Eye (tissue), 1 donor: Measurements from ENCODE around the gene FAM83F.

Experiments used
- DNase-seq: peaks from one replicate; pipeline ENCODE4 v3.0.0-alpha.2; 2015

The FAM83F gene

DNA sequence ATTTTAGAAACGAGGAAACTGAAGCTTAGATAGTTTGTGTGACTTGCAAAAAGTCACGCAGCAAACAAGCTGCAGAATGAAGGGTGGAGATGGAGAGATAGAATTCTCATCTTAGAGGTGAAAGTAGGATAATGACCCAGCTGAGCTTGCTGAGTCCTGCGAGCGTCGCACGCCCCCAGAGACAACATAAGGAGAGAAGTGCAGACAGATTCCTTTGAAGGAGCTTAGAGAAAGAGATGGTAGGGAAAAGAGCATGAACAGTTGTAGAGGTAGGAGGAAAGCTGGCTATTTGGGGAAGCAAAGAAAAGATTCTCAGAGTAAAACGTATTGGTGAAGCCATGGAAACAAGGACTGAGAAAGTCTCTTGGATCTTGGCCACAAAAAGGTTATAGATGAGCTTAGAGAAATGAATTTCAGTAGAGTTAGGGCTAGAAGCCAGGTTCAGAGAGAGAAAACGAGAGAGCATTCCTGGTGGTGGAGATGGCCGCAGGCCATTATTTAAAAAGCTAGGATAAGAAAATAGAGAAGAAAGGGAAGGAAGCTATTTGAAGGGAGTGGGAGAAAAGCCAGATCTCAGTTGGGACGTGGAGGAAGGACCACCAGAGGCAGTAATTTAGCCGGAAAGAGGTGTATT lies 44.8 kb downstream of the FAM83F start:
- DNase-seq = peak; percentile 37

DNA sequence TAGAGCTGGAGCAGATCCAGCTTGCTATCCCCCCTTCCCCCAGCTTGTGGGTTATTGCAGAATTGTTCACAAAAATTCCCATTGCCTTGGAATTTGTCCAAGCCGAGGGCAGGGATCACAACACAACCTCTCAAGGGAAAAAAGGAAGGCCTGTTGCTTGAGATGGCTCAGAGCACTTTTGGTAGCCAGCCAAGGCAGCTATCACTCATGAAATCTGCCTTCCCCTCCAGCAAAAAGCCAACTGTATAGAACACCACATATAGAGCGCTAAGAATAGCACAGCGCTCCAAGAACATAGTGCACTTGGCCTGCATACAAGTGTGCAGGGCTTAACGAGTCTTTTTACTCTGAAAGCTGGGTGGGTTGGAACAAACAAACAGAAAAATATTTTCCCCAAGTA lies 46.2 kb downstream of the FAM83F start:
- DNase-seq = peak; percentile 85

DNA sequence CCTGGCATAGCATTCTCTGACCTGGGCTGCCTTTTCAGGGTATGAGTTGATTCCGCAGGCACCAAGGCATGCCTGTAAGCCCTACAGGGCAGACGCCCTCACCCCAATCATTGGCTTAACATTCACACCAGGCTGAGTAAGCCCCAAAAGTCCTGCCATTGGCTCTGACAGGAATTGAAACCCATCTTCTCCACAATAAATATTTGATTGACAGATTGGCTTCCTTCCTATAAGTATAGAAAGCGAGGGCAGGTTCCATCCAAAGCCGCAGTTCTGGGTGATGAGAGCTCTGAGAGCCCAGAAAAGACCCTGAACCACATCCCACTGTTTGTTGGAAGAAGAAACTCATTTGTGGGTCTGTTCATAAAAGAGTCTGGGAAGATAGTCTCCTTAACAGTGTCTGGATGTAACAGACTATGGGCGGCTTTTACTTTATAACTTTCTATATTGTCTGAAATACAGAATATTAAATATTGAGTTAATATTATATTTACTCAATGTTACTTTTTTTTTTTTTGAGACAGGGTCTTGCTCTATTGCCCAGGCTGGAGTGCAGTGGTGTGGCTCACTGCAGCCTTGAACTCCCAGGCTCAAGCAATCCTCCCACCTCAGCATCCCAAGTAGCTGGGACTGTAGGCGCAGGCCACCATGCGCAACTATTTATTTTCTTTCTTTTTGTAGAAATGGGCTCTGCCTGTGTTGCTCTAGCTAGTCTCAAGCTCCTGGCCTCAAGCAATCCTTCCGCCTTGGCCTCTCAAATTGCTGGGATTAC lies 46.8 kb downstream of the FAM83F start:
- no peak for DNase-seq

DNA sequence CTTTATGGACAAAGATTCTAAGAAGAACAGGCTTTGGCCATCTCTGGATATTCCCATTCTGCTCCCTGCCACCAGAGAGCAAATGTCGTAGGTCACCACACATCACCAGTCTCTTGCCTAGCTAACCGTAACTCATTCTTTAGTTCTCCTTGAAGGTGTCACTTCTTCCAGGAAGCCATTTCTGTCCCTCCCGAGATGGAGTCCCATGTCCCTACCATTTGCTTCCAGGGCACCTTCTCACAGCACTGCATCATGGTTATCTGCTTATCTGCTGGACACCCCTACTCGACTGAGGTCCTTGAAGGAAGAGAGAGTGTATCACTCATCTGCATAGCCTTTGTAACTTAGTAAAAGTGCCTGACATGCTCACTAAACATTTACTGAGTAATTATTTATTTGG lies 47.6 kb downstream of the FAM83F start:
- DNase-seq = no peak

- no peak for DNase-seq
Observed at GRCh38 chr22:40043081-40043480, 48.3 kb downstream of the FAM83F start.

- DNase-seq = no peak
Observed at GRCh38 chr22:40043793-40044101, 49.0 kb downstream of the FAM83F start.

DNA sequence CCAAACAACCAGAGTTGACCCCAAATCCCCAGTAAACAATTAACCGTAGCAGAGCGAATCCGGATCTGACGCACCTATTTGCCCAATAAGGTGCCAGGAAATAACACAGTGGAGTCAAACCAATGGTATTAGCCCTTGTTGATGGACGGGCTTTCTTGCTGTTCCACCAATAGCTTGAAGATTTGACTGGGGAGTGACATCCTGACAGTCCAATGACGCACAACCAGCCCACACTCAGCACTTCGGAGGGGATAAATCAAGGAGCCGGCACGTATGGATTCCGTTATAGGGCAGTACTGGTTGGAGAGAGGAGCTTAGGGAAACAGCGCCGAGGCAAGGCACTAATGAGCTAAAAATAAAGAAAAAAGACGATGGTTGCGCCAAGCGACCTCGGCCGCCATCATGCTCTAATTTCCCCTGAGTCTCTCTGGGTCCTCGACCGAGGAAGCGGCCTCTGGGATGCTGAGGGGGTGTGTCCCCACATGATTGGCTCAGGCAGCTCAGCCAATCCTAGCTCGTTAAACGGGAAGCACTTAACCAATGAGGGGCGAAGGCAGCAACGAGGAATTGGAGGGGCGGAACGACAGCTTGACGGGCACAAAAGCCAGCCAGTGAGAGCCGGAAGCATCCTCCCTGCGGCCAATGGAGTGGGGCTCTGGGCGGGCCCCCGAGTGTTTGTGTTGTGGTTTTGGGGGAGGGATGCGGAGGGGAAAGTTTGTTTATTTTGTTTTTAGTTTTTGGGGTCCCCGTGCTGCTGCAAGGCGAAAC lies 49.5 kb downstream of the FAM83F start:
- peak; percentile 100 for DNase-seq

GRCh38 chr22:40044870-40045834 lies 50.4 kb downstream of the FAM83F start:
- peak; percentile 72 for DNase-seq

DNA sequence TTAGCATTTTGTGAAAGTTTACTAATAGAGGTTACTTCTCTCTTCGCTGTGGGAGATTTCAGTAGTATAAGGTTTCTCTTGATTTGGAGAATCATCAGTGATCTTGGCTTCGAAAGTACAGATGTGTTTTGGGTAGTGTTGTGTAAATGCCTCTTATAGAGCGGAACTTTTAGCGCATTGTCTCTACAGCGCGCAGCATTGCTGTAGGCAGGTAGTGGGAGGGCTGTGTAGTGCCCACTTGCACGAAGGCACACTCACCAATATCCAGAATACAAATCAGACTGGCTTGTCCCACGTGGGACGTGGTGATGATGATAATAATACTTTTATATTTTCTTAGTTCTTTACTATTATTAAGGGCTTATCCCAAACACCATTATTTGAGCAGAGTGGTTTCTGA lies 51.4 kb downstream of the FAM83F start:
- no peak for DNase-seq

- DNase-seq = no peak
Observed at GRCh38 chr22:40050258-40050657, 55.5 kb downstream of the FAM83F start.

DNA sequence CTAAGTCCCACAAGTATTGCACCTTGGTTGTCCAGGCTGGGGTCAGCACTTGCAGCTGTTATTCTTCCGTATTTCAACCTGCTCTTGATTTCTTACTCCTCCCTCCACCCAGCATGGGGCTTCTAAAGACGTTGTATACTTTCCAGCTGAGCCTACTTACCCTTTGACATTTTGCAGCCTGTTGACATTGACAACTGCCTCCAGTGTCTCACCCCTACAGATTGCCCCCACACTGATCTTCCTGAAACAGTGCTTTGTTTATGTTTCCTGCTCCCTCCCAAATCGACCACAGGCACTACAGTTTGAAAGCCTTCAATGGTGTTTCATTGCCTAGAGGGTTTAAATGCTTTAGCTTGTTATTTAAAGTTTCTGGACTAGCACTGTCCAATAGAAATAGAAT lies 56.6 kb downstream of the FAM83F start:
- no peak for DNase-seq

- DNase-seq = no peak
Observed at GRCh38 chr22:40053460-40053859, 58.7 kb downstream of the FAM83F start.

DNA sequence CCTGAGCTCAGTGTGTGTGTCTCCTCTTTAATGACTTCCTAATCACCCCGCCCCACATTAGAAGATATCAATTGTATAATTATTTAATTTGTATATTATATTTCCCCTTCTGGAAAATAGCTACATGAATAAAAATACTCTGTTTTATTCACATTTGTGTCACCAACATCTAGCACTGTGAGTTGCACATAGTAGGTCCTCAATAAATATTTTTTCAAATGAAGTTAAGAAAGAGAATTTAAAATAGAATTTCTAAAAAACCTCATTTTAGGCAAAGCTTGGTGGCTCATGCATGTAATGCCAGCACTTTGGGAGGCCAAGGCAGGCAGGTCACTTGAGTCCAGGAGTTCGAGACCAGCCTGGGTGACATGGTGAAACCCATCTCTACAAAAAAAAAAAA lies 59.7 kb downstream of the FAM83F start:
- DNase-seq = no peak

DNA sequence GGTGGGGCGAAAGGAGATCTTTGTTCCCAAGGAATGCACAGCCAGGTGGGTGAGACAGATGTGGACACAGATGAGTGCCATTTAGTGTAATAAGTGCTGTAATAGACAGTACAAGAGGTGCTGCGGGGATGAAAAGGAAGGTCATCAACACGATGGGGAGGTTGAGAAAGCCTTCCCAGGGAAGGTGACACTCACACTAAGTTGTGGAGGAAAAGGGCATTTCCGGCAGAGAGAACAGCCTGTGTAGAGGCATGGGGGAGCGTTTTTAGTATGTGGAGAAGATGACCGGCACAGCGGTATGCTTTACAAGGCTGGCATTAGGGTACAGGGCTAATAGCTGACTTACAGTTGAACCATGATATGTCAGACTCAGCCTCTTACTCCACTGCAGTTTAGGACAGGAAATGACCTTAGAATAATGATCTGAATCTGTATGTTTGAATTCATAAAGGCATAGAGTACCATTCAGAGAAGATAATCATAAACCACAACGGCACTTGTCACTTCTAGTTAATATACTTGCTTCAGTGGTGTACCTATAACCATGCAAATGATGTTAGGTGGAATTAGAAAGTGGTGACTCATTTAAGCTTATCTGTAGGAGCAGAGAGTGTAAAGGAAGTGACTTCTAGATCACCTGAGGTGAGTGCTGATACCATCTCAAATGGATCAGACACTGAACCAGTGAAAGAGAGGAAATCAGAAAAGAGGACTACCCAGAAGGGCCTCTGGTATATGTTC lies 60.6 kb downstream of the FAM83F start:
- no peak for DNase-seq

DNA sequence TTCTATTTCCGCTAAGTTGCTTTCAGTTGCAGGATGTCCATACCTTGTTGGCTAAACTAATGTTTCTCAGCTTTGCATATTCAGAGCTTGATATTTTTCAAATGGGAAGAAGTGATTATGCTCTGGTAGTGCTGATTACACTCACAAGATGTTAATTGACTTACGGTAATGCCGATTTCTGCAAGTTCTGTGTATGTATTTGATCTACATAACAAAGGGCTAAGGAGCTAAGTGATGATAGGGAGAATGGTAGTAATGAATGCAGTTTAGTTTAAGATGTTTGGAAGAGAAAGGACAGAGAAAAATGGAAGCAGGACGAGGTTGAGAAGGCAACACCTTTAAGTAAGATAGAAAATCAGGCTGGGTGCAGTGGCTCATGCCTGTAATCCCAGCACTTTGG lies 61.4 kb downstream of the FAM83F start:
- DNase-seq = no peak

DNA sequence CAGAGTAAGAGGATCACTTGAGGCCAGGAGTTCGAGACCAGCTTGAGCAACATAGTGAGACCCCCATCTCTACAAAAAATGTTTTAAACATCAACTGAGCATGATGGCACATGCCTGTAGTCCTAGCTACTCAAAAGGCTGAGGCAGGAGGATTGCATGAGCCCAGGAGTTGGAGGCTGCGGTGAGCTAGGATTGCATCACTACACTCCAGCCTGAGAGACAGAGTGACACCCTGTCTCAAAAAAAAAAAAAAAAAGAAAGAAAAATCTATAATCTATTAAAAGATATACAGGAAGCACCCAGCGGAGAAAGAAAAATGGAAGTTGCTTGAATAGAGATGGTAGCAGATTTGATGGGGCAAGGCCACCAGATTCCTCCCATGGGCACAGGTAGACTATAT lies 61.8 kb downstream of the FAM83F start:
- DNase-seq = no peak

DNA sequence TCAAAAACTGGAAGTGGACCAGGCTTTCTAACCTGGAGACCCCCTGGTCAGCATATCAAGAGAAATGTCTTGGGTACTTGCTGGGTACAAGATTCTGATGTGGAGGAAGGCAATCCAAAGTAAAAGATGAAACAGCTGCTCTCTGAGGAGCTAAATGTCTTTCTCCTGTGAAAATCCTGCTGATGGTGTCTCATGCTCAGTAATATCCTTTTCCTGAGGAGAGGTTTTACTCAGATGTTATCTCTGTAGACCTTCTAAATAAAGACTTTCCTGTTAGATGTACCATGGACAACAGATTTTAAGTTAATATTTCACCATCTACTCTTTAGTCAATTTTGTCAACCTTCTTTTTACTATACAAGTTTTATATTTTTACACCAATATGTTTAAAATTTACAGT lies 62.9 kb downstream of the FAM83F start:
- no peak for DNase-seq

DNA sequence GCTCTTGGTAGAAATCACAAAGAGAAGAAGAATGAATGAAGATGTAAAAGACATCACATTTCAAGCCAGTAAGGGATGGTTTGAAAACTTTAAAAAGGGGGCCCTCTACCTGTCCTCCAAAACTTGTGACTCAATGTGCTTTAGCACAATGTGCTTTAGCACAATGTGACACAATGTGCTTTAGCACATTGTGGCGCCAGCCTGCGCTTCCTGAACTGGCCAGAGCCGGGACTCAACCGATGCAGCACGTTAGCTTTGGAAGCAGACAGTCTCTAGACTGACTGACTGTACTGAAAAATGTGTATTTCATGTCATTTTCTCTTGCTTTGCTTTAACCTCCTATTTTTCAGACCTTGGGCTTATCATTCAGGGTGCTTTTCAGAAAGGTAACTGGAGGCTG lies 63.5 kb downstream of the FAM83F start:
- DNase-seq = no peak

GRCh38 chr22:40065981-40066380 lies 71.2 kb downstream of the FAM83F start:
- no peak for DNase-seq

- no peak for DNase-seq
Observed at GRCh38 chr22:40067639-40068038, 72.9 kb downstream of the FAM83F start.

- DNase-seq = no peak
Observed at GRCh38 chr22:40070701-40071100, 75.9 kb downstream of the FAM83F start.

DNA sequence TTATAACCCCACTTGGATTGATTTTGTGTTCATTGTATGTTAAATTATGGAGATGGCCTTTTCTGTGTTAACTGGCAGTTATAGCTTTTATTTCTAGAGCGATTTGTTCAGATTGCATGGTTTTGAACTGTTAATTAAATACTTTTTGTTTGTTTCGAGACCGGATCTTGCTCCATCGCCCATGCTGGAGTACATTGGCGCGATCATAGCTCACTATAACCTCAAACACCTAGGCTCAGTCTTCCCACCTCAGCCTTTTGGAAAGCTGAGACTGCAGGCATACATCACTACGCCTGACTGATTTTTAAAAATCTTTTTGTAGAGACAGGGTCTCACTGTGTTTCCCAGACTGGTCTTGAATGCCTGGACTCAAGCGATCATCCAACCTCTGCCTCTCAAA lies 77.0 kb downstream of the FAM83F start:
- DNase-seq = no peak
